GM21423 (cell line): ENCODE results near the gene EVX1.

Experiments
- ATAC-seq: cut with Tn5 transposase; IDR thresholded peaks from one replicate; pipeline ENCODE4 v1.9.1; 2021; ENCODE audit warnings: mild to moderate bottlenecking, moderate library complexity; ENCODE audit not compliant: unreplicated experiment

EVX1 gene

GRCh38 chr7:27242555-27243339, at the start of gene EVX1:
Gene EVX1, plus strand, starts transcription at chr7:27242802. Its CDS starts 229 bp downstream, at chr7:27243031.
- ATAC-seq: no peak

GRCh38 chr7:27193335-27194001, 49.1 kb upstream of the EVX1 start:
- no peak for ATAC-seq

DNA sequence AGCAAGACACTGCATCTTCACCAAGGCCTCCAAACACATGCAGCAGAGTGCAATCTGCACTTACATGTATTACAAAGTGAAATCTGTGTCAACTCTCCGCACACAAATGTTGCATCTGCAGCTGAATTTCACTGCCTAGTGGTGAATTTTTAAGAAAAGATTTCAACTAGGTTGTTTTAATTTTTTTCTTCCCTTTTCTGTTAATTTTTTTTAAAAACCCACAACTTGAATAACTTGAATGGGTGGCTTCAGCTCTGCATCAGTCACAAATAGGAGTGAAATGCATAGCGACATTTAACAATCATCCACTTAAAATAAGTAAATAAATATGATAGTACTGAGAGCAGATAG, 48.6 kb upstream of the EVX1 start:
- ATAC-seq: no peak

DNA sequence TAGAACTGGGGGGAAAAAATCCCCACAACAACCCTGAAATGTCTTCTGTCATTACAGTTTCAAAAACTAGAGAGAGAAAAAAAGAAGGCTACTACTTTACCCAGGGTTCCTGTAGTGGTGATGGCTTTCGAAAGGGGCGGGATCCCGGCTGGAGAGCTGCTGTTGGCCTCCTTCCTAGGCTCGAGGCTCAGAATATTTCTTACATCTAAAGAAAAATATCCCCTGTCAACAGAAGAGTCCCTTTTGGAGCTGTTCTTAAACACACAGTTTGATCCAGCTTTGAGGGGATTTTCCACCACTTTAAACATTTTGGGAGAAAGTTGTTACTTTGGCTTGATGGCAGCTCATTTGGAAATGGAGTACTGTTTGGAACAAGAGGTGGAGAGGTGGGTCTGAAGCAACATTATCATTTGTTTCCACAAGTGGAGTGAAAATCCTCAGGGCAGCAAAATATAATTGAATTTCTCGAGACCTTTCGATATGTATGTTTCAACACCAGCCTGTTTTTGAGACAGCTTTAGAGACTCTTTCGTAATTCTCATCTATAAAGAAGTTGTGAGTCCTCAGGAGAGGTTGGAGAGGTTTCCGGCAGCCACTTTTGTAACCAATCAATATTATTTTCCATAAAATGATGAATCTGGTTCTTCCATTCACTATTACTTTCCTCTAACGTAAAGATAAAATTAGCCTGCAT, 47.8 kb upstream of the EVX1 start:
- no peak for ATAC-seq

DNA sequence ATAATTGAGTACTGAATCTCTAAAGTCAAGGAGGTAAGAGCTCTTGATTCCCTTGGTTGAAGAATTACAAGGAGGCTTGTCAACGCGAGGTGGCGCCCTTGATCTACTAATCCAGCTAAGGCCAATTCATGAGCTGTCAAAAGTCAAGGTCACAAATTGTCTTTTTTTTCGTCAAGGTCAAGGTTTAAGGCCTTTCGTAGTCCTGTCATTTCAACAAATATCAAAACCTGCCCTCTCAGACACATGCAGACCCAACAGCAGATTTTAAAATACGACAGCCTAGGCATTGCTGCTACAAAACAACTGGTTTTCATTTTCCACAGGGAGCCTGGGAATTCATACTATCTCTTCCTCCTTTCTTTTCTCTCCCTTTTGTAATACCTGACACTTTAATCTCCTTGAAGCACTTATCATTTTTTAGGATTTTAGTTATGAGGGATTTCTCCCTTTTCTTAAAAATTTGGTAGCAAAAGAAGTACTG, 46.3 kb upstream of the EVX1 start:
- no peak for ATAC-seq

GRCh38 chr7:27197137-27198042, 45.2 kb upstream of the EVX1 start:
- no peak for ATAC-seq

GRCh38 chr7:27198138-27198841, 44.3 kb upstream of the EVX1 start:
- no peak for ATAC-seq

DNA sequence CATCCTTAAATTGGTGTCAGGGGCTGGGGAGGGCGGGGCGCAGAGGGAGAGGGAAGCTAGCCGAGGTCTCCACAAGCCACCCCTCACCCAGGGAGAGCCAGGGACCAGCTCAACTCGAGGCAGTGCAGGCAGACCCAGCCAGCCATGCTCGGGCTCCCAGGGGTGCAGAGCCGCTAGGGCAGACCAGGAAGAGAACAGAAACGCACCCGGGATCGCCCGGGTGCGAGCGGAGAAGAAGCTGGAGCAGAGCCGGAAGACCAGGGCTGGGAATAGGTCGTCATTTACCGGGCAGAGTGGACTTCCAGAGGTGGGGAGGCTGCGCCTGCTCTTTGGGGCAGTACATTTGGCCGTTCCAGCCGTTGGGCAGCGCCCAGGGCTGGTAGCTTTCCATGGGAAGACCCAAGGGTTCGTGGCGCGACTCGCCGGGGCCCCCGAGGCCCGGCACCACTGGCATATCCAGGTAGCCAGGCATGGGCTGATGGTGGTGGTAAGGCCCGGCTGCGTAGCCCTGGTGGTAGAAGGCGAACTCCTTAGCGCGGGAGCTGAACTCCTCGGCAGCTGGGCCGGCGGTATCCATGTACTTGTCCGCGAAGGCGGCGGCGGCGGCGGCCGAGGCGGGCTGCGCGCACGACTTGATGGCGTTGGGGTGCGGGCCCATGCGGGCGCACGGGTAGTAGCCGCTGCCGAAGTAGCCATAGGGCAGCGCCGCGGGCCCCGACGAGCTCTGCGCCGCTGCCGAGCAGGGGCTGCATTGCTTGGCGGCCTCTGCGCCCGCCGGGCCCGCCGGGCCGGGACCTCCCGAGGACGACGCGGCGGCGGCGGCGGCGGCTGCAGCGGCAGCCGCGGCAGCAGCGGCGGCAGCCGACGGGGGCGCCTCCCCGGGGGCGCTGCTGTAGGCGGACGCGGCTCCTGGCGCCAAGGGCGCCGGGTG, 43.5 kb upstream of the EVX1 start:
- no peak for ATAC-seq

DNA sequence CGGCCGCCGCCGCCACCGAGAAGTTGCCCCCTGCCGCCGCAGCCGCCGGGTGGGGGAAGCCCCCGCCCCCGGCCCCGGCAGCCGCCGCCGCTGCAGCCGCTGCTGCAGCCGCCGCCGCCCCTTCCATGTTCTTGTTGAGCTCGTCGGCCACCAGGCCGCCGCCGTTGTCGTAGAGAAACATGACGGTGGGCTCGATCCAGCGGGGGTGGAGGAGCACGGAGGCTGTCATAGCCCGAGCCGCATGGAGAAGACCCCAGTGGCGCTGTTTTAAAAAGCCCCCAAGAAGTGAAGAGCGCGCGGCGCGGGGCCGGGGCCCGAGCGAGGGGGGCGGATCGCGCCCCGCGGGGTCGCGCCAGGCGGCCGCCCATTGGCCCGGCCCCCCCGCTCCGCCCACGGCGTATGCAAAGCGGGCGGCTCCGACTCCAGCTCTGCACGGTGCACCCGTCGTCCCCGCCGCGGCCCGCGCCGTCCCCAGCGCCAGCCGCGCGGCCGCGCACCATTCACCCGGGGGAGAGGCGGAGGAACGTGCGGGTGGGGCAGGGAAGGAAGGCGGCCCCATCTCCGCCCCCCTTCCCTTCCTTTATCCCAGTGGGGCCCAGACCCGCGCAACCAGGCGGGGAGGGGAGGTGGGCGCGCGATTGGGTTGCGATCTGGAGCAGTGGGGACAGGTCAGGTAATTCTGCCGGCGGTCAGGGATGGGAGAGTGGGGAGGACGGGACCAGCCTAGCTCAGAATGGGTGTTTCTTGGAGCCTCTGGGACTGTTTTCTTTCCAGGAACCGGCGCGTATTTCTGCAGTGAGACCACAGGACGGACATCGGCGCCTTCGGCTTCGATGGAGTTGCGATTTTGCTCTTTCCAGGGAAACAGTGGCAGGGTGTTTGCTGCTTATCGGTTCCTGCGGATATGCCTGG, 42.5 kb upstream of the EVX1 start, which contains the start of gene HOXA13:
TSS of gene HOXA13 (minus strand) at position 243 of the 912 bp plus-strand sequence. CDS start at position 229, 14 bp downstream.
- ATAC-seq: no peak

DNA sequence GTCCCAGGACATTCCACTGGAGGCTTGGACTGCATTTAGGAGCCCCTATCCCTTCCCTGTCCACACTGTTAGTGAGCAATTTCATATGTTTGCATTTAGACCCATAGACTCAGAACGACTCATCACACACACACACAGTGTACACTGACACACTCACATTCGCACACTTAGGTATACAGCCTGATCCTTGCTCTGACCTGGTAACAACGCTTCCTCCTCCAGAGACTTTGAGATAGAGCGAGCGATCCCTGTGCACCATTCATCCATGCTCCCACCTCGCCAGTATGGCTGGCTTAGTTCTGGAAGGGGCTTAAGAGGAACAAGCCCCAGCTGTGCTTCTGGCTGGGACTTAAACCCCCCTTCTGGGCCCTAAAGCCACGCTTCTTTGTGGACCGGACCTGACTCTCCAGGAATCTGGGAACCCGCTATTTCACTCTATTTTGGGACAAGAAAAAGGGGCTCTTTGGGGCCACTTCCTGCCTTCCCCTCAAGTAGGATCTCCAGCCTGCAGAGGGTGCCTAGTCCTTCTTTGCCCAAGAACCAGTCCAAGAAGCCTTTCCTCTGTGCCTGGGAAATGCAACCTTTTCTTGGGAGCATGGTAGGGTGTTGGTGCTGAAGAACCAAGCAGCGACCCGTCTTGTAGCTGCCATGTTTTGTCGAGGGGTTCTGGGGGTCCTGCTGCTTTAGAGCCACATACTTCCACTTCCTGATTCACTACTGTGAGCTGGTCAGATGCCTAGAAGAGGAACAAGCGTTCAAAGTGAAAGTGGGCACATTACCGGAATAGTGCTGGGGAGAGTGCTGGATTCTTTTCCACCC, 41.6 kb upstream of the EVX1 start:
- ATAC-seq: no peak

- no peak for ATAC-seq
These were observed 41.0 kb upstream of the EVX1 start for GRCh38 chr7:27201580-27202017.

- no peak for ATAC-seq
These were observed 40.4 kb upstream of the EVX1 start for GRCh38 chr7:27202018-27202861.

GRCh38 chr7:27202862-27203134, 39.8 kb upstream of the EVX1 start:
- no peak for ATAC-seq

GRCh38 chr7:27203365-27203953, 39.1 kb upstream of the EVX1 start:
- no peak for ATAC-seq

GRCh38 chr7:27203964-27204594, 38.5 kb upstream of the EVX1 start:
- no peak for ATAC-seq
